ENCODE measurements around the gene MSS51. TPM values are rescaled to one million over a fixed set of nuclear protein-coding genes. Genes with fewer than 3 reads are reported as not detected.
A peak's percentile ranks its signal among the peaks of the same experiment; 100 is the strongest.

The MSS51 gene
- total and polyA plus RNA-seq, 12 donors, result 0.90 to 18.1 (median 6.5) TPM

DNA sequence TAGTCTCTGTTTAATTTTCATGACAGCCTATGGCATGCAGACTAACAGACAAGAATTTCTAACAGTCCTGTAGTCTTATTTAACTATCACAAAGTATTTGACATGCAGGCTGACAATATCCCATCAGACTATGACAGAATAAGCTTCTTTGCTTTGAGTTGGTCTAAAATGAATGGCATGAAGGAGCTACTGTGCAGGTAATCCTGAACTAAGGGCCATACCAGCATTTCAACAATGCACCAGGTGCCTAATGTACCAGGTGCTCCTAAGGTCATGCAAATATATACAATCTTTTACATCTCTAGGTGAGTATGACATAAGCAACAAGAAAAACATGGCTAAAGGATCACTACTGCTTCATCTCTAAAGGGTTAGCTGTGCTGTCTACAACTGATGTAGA, 13.6 kb upstream of the MSS51 start:
- Histone ChIP-seq H3K9me3 (no peaks in the 10 kb centered on the region), H3K4me3 (no peak overlapping the region), H3K27me3 (no peaks in the 10 kb centered on the region), H3K4me1 (peaks cover 0 to 37% (median 4%) of the 10 kb centered on the region in 9 donors), H3K27ac (no peak overlapping the region), H3K36me3 (peaks cover 0 to 73% (median 26%) of the 10 kb centered on the region in 9 donors)
- no peak for DNase-seq
- TF ChIP-seq, protein P1, sequence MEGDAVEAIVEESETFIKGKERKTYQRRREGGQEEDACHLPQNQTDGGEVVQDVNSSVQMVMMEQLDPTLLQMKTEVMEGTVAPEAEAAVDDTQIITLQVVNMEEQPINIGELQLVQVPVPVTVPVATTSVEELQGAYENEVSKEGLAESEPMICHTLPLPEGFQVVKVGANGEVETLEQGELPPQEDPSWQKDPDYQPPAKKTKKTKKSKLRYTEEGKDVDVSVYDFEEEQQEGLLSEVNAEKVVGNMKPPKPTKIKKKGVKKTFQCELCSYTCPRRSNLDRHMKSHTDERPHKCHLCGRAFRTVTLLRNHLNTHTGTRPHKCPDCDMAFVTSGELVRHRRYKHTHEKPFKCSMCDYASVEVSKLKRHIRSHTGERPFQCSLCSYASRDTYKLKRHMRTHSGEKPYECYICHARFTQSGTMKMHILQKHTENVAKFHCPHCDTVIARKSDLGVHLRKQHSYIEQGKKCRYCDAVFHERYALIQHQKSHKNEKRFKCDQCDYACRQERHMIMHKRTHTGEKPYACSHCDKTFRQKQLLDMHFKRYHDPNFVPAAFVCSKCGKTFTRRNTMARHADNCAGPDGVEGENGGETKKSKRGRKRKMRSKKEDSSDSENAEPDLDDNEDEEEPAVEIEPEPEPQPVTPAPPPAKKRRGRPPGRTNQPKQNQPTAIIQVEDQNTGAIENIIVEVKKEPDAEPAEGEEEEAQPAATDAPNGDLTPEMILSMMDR (IDR thresholded peaks at IDR 0.05), result no peak
- intact Hi-C loops (cut with DNase I), result no loop called here
- no peak for ATAC-seq

DNA sequence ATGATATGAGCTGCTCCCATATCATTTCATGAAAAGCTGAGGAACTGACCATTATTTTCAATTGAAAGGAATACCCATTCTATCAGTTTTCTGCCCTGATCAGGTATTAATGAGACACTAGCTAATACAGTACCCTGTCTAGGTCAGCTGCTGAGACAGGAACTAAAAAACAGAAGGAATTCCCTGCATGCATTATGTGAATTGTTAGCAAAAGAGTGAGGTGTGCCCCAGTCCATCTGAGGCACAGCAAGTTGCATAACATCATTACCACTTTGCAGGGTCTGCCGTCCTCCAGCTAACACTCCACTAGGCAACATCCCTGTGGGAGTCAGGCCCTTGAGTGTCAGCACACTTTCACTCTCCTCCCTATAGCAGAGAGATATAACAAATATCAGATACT, 11.1 kb upstream of the MSS51 start:
- DNase-seq, result no peak
- no peak for ATAC-seq
- H3K27ac ChIP-seq, result no peak overlapping the region
- TF ChIP-seq, protein P1 (IDR thresholded peaks at IDR 0.05), result no peak
- H3K9me3 ChIP-seq, result no peaks in the 10 kb centered on the region
- no peaks in the 10 kb centered on the region for H3K27me3 ChIP-seq
- H3K4me1 ChIP-seq, result peaks cover 0 to 37% (median 4%) of the 10 kb centered on the region in 9 donors
- intact Hi-C loops (cut with DNase I), result no loop called here
- WGBS, 2 donors, result 76 to 80% methylated on average over 1 of the region's 1 CpG
- H3K36me3 ChIP-seq, result peaks cover 0 to 91% (median 26%) of the 10 kb centered on the region in 9 donors
- no peak overlapping the region for H3K4me3 ChIP-seq

DNA sequence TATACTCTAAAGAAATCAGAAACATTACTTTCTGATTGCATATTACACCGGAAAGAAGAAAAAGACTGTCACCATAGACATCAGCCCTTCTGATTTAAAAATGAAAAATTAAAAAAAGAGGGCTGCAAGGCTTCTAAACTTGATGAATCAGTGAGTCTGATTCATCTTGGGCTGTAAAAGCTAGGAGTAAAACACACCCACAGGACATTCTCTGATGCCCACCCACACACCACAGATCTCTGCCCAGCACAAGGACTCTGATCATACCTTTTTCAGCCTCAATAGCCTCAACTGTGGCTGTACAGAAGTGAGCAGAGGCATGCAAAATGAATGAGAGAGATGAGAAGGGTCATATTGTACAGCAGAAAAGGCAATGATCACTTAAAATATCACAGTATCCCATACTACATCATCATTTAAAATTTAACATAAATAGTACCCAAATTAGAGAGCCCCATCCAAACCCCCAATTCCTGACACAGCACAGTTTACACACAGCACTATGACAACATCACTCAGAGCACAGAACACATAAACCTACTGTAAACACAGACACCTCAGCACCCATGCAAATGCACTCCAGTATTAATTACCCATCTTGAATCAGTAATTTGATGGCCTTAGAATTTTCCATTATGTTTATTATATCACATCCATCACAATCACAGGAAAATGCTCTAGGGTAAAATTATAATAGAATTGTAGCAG, 6.4 kb upstream of the MSS51 start:
- TF ChIP-seq, protein P1 (IDR thresholded peaks at IDR 0.05), result no peak
- no peaks in the 10 kb centered on the region for H3K27me3 ChIP-seq
- DNase-seq (no peak), ATAC-seq (peak in 1 of 8 donors; percentile 50)
- intact Hi-C loops (cut with DNase I), result no loop called here
- no peak overlapping the region for H3K27ac ChIP-seq
- H3K4me3 ChIP-seq, result no peak overlapping the region
- WGBS, 2 donors, result 89 to 90% methylated on average over 1 of the region's 1 CpG
- peaks cover 0 to 14% (median 0%) of the 10 kb centered on the region in 9 donors for H3K4me1 ChIP-seq
- H3K36me3 ChIP-seq, result peaks cover 0 to 90% (median 25%) of the 10 kb centered on the region in 9 donors
- H3K9me3 ChIP-seq, result no peaks in the 10 kb centered on the region

DNA sequence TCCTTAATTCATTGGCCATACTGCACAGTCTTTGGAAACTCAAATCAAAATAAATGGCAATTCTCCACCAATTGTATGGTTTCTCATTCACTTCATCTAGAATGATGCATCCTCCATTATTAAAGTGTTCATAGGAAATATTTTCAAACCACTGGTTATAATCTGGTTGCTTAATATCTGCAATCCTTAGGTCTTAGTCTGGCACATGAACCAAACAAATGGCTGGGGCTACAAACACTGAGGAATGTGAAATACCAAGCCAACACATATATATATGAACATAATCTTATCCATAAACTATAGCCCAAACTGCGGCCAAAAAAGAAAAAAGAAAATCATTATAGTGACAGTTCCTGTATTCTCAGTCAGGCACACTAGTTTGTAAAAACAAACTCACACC, 5.7 kb upstream of the MSS51 start:
- no peak for ATAC-seq
- H3K9me3 ChIP-seq, result no peaks in the 10 kb centered on the region
- no peaks in the 10 kb centered on the region for H3K27me3 ChIP-seq
- 96 to 97% methylated on average over 1 of the region's 1 CpG for WGBS, 2 donors
- no peak overlapping the region for H3K4me3 ChIP-seq
- peaks cover 0 to 90% (median 20%) of the 10 kb centered on the region in 9 donors for H3K36me3 ChIP-seq
- H3K27ac ChIP-seq, result no peak overlapping the region
- TF ChIP-seq, protein P1 (IDR thresholded peaks at IDR 0.05), result no peak
- peaks cover 0 to 14% (median 2%) of the 10 kb centered on the region in 9 donors for H3K4me1 ChIP-seq
- DNase-seq, result no peak
- intact Hi-C loops (cut with DNase I), result no loop called here

All from heart right ventricle (tissue), 16 donors.